Kidney epithelial cell (primary cell): ENCODE data around the gene PDE6A. TPM values are rescaled to one million over a fixed set of nuclear protein-coding genes. Genes with fewer than 3 reads are reported as not detected.

ENCODE experiments used
- DNase-seq: peaks from one replicate; pipeline ENCODE4 v3.0.0-alpha.2; 2010; ENCODE audit warnings: low read depth
- H3K27me3 ChIP-seq: 2 replicates; pipeline ENCODE4 v1.6.0; 2011; ENCODE audit warnings: low read length; ENCODE audit not compliant: control insufficient read depth, insufficient read depth
- H3K36me3 ChIP-seq: 2 replicates; pipeline ENCODE4 v1.5.1; 2011; ENCODE audit warnings: low read length; ENCODE audit not compliant: control insufficient read depth, insufficient read depth
- H3K4me3 ChIP-seq: 2 replicates; pipeline ENCODE4 v1.5.1; 2011; ENCODE audit warnings: low read depth, mild to moderate bottlenecking, control low read depth, low read length
- total RNA-seq: library from RNA; depleted of rRNA; stranded (reverse); fragments of >200 nt; gene quantifications from 2 replicates; pipeline ENCODE4 v1.2.3, GENCODE V29; 2015
- TF ChIP-seq, protein P1 (sequence below): IDR thresholded peaks from 2 replicates; pipeline ENCODE4 v1.5.1; 2011; ENCODE audit warnings: mild to moderate bottlenecking, moderate library complexity, low read length, control low read depth, inconsistent platforms; ENCODE audit not compliant: insufficient read depth, poor library complexity, severe bottlenecking

The PDE6A gene
- total RNA-seq, 1 donor from 2014 or later: not detected

DNA sequence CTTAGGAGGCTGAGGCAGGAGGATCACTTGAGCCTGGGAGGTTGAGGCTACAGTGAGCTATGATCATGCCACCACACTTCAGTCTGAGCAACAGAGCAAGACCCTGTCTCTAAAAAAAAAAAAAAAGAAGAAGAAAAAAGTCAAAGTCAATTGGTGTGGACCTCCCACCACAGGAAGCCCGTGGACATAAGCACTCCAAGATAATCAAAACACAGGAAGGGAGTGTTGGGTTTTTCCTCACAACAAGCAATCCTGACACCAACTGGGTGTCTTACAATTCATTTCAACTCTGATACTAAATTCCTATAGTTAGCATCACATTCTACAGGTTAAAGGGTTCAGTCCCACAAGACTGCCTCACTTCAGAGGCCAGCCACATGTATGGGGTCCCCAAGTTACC is 70.7 kb downstream of the PDE6A start:
- Histone ChIP-seq H3K36me3 (no peaks in the 10 kb centered on the region), H3K4me3 (no peak overlapping the region), H3K27me3 (no peaks in the 10 kb centered on the region)
- DNase-seq: no peak
- TF ChIP-seq, protein P1, sequence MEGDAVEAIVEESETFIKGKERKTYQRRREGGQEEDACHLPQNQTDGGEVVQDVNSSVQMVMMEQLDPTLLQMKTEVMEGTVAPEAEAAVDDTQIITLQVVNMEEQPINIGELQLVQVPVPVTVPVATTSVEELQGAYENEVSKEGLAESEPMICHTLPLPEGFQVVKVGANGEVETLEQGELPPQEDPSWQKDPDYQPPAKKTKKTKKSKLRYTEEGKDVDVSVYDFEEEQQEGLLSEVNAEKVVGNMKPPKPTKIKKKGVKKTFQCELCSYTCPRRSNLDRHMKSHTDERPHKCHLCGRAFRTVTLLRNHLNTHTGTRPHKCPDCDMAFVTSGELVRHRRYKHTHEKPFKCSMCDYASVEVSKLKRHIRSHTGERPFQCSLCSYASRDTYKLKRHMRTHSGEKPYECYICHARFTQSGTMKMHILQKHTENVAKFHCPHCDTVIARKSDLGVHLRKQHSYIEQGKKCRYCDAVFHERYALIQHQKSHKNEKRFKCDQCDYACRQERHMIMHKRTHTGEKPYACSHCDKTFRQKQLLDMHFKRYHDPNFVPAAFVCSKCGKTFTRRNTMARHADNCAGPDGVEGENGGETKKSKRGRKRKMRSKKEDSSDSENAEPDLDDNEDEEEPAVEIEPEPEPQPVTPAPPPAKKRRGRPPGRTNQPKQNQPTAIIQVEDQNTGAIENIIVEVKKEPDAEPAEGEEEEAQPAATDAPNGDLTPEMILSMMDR: no peak

DNA sequence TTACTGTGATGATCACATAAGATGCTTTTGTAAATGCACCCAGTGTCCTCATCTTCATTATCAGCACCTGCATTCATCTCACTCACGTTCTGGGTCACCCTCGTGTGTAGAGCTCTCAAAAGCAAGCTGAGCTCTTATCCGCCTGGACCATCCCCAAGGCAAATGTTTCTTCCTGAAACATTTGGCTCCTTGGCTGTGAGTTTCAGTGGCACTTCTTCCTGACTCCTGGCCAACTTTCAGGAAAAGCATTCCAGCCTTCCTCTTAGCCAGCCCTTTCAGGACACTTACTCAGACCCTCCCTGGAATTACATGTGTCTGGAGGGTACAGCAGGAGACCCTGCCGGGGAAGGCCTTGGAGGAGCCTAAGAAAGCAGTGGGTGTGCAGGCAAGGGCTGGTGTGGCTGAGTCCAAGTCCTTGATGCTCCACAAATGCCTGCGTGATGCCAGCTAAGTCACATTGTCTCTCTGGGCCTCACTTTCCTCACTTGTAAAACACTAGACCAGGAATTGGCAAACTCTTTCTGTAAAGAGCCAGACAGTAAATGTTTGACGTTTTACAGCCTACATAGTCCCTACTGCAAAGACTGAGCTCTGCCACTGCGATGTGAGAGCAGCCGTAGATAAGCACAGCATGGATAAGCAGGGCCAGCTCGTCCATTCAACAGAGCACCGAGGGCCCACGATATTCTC is 72.1 kb downstream of the PDE6A start:
- DNase-seq: no peak
- no peak overlapping the region for H3K4me3 ChIP-seq
- H3K27me3 ChIP-seq: no peaks in the 10 kb centered on the region
- TF ChIP-seq, protein P1: no peak
- H3K36me3 ChIP-seq: no peaks in the 10 kb centered on the region

DNA sequence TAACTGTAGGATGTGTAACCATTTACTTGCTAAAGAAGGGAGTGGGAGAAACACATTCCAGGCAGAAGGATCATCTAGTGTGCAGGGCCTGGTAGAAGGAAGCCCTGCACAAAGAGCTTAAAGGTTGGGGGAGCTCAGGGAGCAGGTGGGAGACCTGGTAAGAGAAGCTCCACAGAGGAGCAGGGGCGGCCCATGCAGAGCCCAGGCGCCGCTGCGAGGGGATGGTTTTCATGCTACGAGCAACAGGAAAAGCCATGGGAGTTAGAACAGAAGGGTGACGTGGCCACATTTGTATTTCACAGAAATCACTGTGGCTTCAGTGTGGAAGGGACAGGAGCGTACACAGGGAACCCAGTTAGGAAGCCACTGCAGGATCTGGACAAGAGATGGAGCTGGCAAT is 73.1 kb downstream of the PDE6A start:
- TF ChIP-seq, protein P1: no peak
- Histone ChIP-seq H3K4me3 (no peak overlapping the region), H3K36me3 (no peaks in the 10 kb centered on the region), H3K27me3 (no peaks in the 10 kb centered on the region)
- no peak for DNase-seq

DNA sequence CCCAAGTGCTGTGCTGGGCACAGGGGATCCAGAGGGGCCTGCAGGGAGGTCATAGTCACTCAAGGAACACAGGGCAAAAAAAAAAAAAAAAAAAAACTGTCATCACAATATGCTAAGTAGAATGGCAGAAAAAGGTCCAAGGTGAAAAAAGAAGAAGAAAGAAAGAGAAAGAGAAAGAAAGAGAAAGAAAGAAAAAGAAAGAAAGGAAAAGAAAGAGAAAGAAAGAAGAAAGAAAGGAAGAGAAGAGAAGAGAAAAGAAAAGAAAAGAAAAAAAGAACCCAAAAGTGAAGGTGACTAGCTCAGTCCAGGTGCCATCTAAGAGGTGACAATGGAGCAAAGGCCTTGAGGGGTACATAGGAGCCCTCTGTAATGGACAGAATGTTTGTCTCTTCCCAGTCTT is 73.9 kb downstream of the PDE6A start:
- no peaks in the 10 kb centered on the region for H3K27me3 ChIP-seq
- H3K4me3 ChIP-seq: no peak overlapping the region
- no peak for DNase-seq
- TF ChIP-seq, protein P1: no peak
- no peaks in the 10 kb centered on the region for H3K36me3 ChIP-seq

DNA sequence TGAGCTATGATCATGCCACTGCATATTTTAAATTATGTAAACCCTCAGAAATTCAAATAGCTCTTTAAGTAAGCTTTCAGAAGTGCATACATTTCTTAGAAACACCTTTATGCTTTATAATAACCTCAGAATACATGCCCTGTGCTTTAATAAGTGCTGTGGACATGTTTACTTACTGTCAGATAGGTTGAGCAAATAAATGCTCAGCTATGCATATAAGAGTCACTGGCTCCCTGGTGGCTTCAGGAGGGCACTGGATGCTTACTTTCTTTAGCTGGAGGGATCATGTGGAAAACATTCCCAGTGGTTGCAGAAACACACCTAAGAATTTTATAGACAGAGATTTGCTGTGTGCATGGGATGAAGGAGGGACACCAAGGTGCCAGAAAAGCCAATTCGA is 74.4 kb downstream of the PDE6A start:
- TF ChIP-seq, protein P1: no peak
- DNase-seq: no peak
- H3K27me3 ChIP-seq: no peaks in the 10 kb centered on the region
- H3K36me3 ChIP-seq: no peaks in the 10 kb centered on the region
- H3K4me3 ChIP-seq: no peak overlapping the region

DNA sequence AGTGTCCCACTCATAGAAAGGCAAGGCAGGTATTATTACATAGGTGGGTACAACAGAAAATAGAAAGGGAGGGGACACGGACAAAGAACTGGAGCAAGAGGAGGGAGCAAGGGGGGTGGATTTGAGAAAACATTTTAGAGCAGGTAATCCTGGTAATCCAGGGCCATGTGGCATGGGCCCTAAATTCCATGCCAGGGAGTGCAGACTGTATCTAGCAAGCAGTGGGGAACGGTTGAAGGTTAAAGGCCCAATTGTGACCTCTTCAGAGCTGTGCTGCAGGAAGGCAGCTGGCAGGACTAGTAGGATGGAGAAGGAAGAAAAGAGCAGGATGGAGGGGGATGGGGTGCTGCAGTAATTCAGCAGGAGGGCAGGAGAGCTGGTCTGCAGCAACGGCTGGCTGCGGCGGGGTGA is 75.2 kb downstream of the PDE6A start:
- H3K36me3 ChIP-seq: no peaks in the 10 kb centered on the region
- H3K27me3 ChIP-seq: no peaks in the 10 kb centered on the region
- H3K4me3 ChIP-seq: no peak overlapping the region
- no peak for DNase-seq
- TF ChIP-seq, protein P1: no peak
